Adrenal gland (tissue), 12 donors: Measurements from ENCODE around the gene YAP1. TPM values are rescaled to one million over a fixed set of nuclear protein-coding genes. Genes with fewer than 3 reads are reported as not detected.
A peak's percentile ranks its signal among the peaks of the same experiment; 100 is the strongest.
"Not testable (repeated sequence)": the region's sequence is repeated elsewhere in the genome, so short reads cannot be mapped to it uniquely, and the experiment has no call there.

Experiments
- DNase-seq, 7 donors: peaks; one replicate each; pipeline ENCODE4 v3.0.0-alpha.2; 2019 to 2020
- H3K27ac ChIP-seq, 5 donors: fragments of 200-600 bp; sonication (generic) in 4 of 5; 1 replicate in 3 of 5; 2 replicates in 2 of 5; pipeline versions ENCODE4 v1.5.1 to v1.8.0; 2016 to 2020; ENCODE audit warnings: mild to moderate bottlenecking in 1 of 5
- H3K27me3 ChIP-seq: fragments of 200-600 bp; 2 replicates; pipeline ENCODE4 v1.8.0; 2021
- H3K36me3 ChIP-seq, 2 donors: fragments of 200-600 bp; replicated peaks in 1 of 2; 1 replicate in 1 of 2; 2 replicates in 1 of 2; pipeline versions ENCODE4 v1.5.1 to v1.8.0; 2018 to 2022
- H3K4me1 ChIP-seq, 2 donors: fragments of 200-600 bp; replicated peaks in 1 of 2; 1 replicate in 1 of 2; 2 replicates in 1 of 2; pipeline versions ENCODE4 v1.5.1 to v1.8.0; 2018 to 2021
- H3K4me3 ChIP-seq, 4 donors: fragments of 200-600 bp; sonication (generic) in 3 of 4; one replicate each; pipeline ENCODE4 v1.5.1; 2016 to 2018
- H3K9me3 ChIP-seq, 3 donors: fragments of 200-600 bp; sonication (generic) in 1 of 3; replicated peaks in 1 of 3; 1 replicate in 2 of 3; 2 replicates in 1 of 3; pipeline versions ENCODE4 v1.5.1 to v1.8.0; 2016 to 2021
- CTCF ChIP-seq, 6 experiments: fragments of 450-650 bp in 4 of 6; fragments of 200-600 bp in 2 of 6; sonication (generic) in 1 of 6; IDR thresholded peaks; 1 replicate in 5 of 6; 2 replicates in 1 of 6; pipeline versions ENCODE4 v1.5.1 to v1.8.0; 2016 to 2021; ENCODE audit warnings: antibody characterized with exemption in 6 of 6, mild to moderate bottlenecking in 2 of 6, moderate library complexity in 1 of 6
- POLR2A ChIP-seq, 2 donors: fragments of 450-650 bp; IDR thresholded peaks; one replicate each; pipeline ENCODE4 v1.6.1; 2017; ENCODE audit warnings: antibody characterized with exemption in 2 of 2, mild to moderate bottlenecking in 2 of 2, moderate library complexity in 1 of 2
- WGBS, 4 donors: extraction: QIAGEN DNeasy Blood & Tissue Kit in 2 of 4; methylation state at CpG; one replicate each; pipeline versions ENCODE4 v1.1.5 to v1.1.7; 2013 to 2017; 5-methylcytosine and 5-hydroxymethylcytosine counted together
- intact Hi-C, 2 donors: fragments of 100-400 bp; cut with DNase I; formaldehyde crosslinking; loops; one replicate each; pipeline versions ENCODE4 v1.14.1 to v1.15.0; 2022 to 2023
- polyA plus RNA-seq, 3 donors: library from polyadenylated mRNA; stranded (reverse); fragments of 200-250 nt in 2 of 3; fragments of 350-450 nt in 1 of 3; fragmentation: Illumina TruSeq in 1 of 3; extraction: RNeasy Lipid Tissue Mini Kit (QIAGEN cat#74804) in 1 of 3; gene quantifications; one replicate each; pipeline ENCODE4 v1.2.3, GENCODE V29; 2013 to 2014
- total RNA-seq, 9 donors: library from RNA; depleted of rRNA in 4 of 9; stranded (reverse); fragments of >200 nt in 4 of 9; fragments of 120-200 nt in 1 of 9; fragmentation: NEBNext Ultra II Directional in 1 of 9; extraction: Animal tissue kit (Norgen Biotek cat#: 25700) in 1 of 9; gene quantifications; one replicate each; pipeline versions ENCODE4 v1.1.0 to v1.2.4, GENCODE V29; 2013 to 2023
- donor health status: healthy with polysubstance abuse.
- donor health status: Bipolar disorder and iron deficiency.
- donor health status: DM: yes; HTN: yes; CAD: no.
- donor health status: DM: no; HTN: no; CAD: no.
- donor health status: DM: no; HTN: no; CAD: no.
- donor health status: DM: yes; HTN: yes; CAD: no.

Gene YAP1
- total and polyA plus RNA-seq, 12 donors, result 16.3 to 135 (median 82.9) TPM

GRCh38 chr11:102260241-102260640 is 150.0 kb downstream of the YAP1 start:
- WGBS, 4 donors, result 79 to 89% (median 84%) methylated on average over 2 of the region's 2 CpGs
- Histone ChIP-seq H3K4me3 (no peak overlapping the region), H3K9me3 (no peaks in the 10 kb centered on the region), H3K4me1 (no peaks in the 10 kb centered on the region), H3K36me3 (no peaks in the 10 kb centered on the region), H3K27ac (no peak overlapping the region), H3K27me3 (no peaks in the 10 kb centered on the region)
- TF ChIP-seq POLR2A (IDR thresholded peaks at IDR 0.05) (no peak), CTCF (IDR thresholded peaks at IDR 0.05) (no peak)
- no peak for DNase-seq
- intact Hi-C loops, result loop anchor here in 1 of 2 donors (10.0 kb wide), 1 partner anchor 155 kb away; no protein-coding TSS in a partner anchor

GRCh38 chr11:102263379-102264003 is 153.2 kb downstream of the YAP1 start:
- WGBS, 4 donors, result 91 to 99% (median 94%) methylated on average over 3 of the region's 3 CpGs
- H3K4me1 ChIP-seq, result peaks cover 3 to 4% of the 10 kb centered on the region in 2 donors
- H3K27me3 ChIP-seq, result no peaks in the 10 kb centered on the region
- intact Hi-C loops, result loop anchor here in 1 of 2 donors (10.0 kb wide), 1 partner anchor 159 kb away; no protein-coding TSS in a partner anchor
- TF ChIP-seq POLR2A (IDR thresholded peaks at IDR 0.05), result no peak
- TF ChIP-seq CTCF (IDR thresholded peaks at IDR 0.05), result no peak
- H3K36me3 ChIP-seq, result no peaks in the 10 kb centered on the region
- no peak overlapping the region for H3K27ac ChIP-seq
- no peaks in the 10 kb centered on the region for H3K9me3 ChIP-seq
- no peak for DNase-seq
- no peak overlapping the region for H3K4me3 ChIP-seq

GRCh38 chr11:102264704-102265103 is 154.5 kb downstream of the YAP1 start:
- DNase-seq, H3K9me3 ChIP-seq, H3K27me3 ChIP-seq, H3K4me3 ChIP-seq, H3K27ac ChIP-seq, H3K4me1 ChIP-seq, H3K36me3 ChIP-seq: not testable (repeated sequence)
- intact Hi-C loops, result loop anchor here in 1 of 2 donors (10.0 kb wide), 1 partner anchor 160 kb away; no protein-coding TSS in a partner anchor
- WGBS, 4 donors, result 91 to 98% (median 92%) methylated on average over 5 of the region's 5 CpGs

GRCh38 chr11:102266099-102266498 is 155.9 kb downstream of the YAP1 start:
- Histone ChIP-seq H3K4me1 (peaks cover 3 to 4% of the 10 kb centered on the region in 2 donors), H3K27ac (no peak overlapping the region), H3K36me3 (no peaks in the 10 kb centered on the region), H3K4me3 (no peak overlapping the region), H3K27me3 (no peaks in the 10 kb centered on the region), H3K9me3 (no peaks in the 10 kb centered on the region)
- TF ChIP-seq POLR2A (IDR thresholded peaks at IDR 0.05) (no peak), CTCF (IDR thresholded peaks at IDR 0.05) (no peak)
- WGBS, 4 donors, result 86 to 100% (median 92%) methylated on average over 1 of the region's 1 CpG
- DNase-seq, result no peak
- intact Hi-C loops, result loop anchor here in 1 of 2 donors (10.0 kb wide), 1 partner anchor 161 kb away; no protein-coding TSS in a partner anchor

GRCh38 chr11:102267609-102268008 is 157.4 kb downstream of the YAP1 start:
- Histone ChIP-seq H3K27me3 (no peaks in the 10 kb centered on the region), H3K4me1 (peaks cover 3 to 4% of the 10 kb centered on the region in 2 donors), H3K9me3 (no peaks in the 10 kb centered on the region), H3K27ac (peak overlapping the region in 2 of 5 donors; percentile 33 to 51), H3K36me3 (no peaks in the 10 kb centered on the region), H3K4me3 (peak overlapping the region in 1 of 4 donors; percentile 49)
- WGBS, 4 donors, result 29 to 35% (median 33%) methylated on average over 5 of the region's 5 CpGs
- intact Hi-C loops, result loop anchor here in 1 of 2 donors (10.0 kb wide), 1 partner anchor 163 kb away; no protein-coding TSS in a partner anchor
- TF ChIP-seq CTCF (IDR thresholded peaks at IDR 0.05) (no peak), POLR2A (IDR thresholded peaks at IDR 0.05) (no peak)
- DNase-seq, result peak in 4 of 7 donors; percentile 23 to 38 (median 28)
